Measurements from ENCODE around the gene PNMA3.
"Not testable (repeated sequence)": the region's sequence is repeated elsewhere in the genome, so short reads cannot be mapped to it uniquely, and the experiment has no call there.

Gene PNMA3

DNA sequence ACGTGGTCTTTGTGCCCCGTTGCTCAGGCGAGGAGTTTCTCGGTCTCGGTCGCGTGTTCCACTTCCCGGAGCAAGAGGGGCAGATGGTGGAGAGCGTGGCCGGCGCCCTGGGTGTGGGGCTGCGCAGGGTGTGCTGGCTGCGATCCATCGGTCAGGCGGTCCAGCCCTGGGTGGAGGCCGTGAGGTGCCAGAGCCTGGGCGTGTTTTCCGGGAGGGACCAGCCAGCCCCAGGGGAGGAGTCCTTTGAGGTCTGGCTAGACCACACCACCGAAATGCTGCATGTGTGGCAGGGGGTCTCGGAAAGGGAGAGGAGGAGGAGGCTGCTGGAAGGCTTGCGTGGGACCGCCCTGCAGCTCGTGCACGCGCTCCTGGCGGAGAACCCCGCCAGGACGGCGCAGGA is 17.1 kb downstream of the PNMA3 start:
- DNase-seq (ENCODE audit: low read depth, low spot score), result not testable (repeated sequence)

DNA sequence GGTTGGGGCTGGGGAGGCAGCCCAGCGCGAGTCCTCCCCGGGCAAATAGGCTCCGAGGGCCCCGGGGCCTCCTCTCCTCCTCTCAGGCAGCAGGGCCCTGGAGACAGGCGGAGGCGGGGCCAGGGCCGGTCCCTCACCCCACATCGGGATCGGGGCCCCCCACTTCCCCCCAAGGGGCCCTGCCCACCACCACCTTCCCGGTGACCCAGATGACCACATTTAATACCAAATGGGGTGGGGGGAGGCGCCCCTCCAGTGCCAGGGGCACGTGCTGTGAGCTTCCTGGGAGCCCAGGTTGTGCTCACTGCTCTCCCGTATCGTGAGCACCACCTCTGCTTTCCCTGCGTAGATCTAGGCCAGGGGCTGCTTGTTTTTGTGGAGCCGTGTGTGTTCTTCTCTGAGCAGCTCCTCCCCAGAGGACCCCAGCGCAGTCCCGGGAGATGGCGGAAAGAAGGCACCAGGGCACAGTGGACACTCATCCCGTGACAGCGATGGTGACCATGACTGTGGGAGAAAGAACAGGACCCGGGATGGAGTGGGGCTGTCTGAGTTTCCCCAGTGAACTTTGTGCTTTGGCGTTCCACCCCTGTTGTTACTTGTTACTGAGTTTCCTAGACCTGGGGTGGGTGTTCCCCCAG is 18.1 kb downstream of the PNMA3 start:
- no peak for DNase-seq (ENCODE audit: low read depth, low spot score)

DNA sequence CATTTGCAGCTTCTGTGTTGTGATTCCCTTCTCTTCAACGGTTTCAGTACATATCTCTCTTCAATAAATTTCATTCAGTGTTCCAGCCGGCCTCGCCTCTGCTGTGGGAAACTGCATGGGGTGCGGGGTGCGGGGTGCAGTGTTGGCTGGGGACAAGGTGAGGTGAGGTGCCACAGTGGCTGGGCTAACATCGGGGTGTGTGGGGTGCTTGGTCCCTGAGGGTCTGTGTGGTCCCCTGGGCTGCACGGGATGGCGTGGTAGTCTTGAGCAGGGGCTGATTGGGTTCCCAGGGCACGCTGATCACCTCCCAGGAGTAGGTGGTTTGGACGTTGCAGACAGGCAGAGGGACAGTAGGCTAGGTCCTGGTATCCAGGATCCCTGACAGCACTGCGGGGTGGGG is 18.7 kb downstream of the PNMA3 start:
- DNase-seq (ENCODE audit: low read depth, low spot score), result no peak

DNA sequence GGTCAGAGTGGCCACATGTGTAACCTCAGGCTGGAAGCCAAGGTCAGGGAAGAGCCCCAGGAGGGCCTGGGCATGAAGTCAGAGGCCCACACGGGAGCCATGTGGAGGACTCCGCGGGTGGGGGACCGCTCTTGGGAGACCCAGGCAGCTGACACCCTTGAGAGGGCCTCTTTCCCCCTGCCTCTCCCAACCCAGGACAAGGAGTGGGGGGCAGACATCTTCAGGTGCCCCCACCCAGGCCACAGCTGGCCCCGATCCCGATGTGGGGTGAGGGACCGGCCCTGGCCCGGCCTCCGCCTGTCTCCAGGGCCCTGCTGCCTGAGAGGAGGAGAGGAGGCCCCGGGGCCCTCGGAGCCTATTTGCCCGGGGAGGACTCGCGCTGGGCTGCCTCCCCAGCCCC is 19.1 kb downstream of the PNMA3 start:
- no peak for DNase-seq (ENCODE audit: low read depth, low spot score)

- DNase-seq (ENCODE audit: low read depth, low spot score), result not testable (repeated sequence)
These were observed 21.3 kb downstream of the PNMA3 start for GRCh38 chrX:153077437-153078135.

GRCh38 chrX:153083238-153083923 is 27.1 kb downstream of the PNMA3 start:
- not testable (repeated sequence) for DNase-seq (ENCODE audit: low read depth, low spot score)

GRCh38 chrX:153102418-153102817 is 46.1 kb downstream of the PNMA3 start:
- no peak for DNase-seq (ENCODE audit: low read depth, low spot score)

DNA sequence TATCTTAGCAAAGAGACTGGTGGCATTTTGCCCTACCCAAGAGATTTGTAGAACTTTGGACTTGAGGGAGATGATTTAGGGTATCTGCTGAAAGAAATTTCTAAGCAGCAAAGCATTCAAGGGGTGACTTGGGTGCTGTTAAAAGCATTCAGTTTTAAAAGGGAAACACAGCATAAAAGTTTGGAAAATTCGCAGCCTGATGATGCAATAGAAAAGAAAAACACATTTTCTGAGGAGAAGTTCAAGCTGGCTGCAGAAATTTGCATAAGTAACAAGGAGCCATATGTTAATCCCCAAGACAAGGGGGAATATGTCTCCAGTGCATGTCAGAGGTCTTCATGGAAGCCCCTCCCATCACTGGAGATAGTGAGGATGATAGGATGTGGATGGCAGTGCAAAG is 48.7 kb downstream of the PNMA3 start:
- not testable (repeated sequence) for DNase-seq (ENCODE audit: low read depth, low spot score)

GRCh38 chrX:153106092-153106801 is 50.0 kb downstream of the PNMA3 start:
- DNase-seq (ENCODE audit: low read depth, low spot score), result not testable (repeated sequence)
